Breast epithelium (tissue), 4 donors: ENCODE results near the gene TSEN34. TPM values are rescaled to one million over a fixed set of nuclear protein-coding genes. Genes with fewer than 3 reads are reported as not detected.
"Not testable (repeated sequence)": the region's sequence is repeated elsewhere in the genome, so short reads cannot be mapped to it uniquely, and the experiment has no call there.

Source experiments
- DNase-seq, 2 donors: peaks; one replicate each; pipeline ENCODE4 v3.0.0-alpha.2; 2019; ENCODE audit warnings: low spot score in 2 of 2
- H3K27ac ChIP-seq, 2 donors: fragments of 200-600 bp; sonication (generic) in 1 of 2; one replicate each; pipeline ENCODE4 v1.5.1; 2016 to 2019; ENCODE audit warnings: mild to moderate bottlenecking in 1 of 2
- H3K27me3 ChIP-seq, 2 donors: fragments of 200-600 bp; sonication (generic) in 1 of 2; one replicate each; pipeline versions ENCODE4 v1.5.1 to v1.6.0; 2017 to 2019; ENCODE audit warnings: control low read depth in 1 of 2, mild to moderate bottlenecking in 1 of 2
- H3K36me3 ChIP-seq: fragments of 200-600 bp; one replicate; pipeline ENCODE4 v1.5.1; 2019
- H3K4me1 ChIP-seq, 2 donors: fragments of 200-600 bp; sonication (generic); one replicate each; pipeline ENCODE4 v1.5.1; 2016 to 2019; ENCODE audit warnings: control low read depth in 1 of 2
- H3K4me3 ChIP-seq, 3 donors: fragments of 200-600 bp; sonication (generic); 1 replicate in 2 of 3; 2 replicates in 1 of 3; pipeline ENCODE4 v1.5.1; 2016 to 2019; ENCODE audit warnings: mild to moderate bottlenecking in 3 of 3, moderate library complexity in 2 of 3
- H3K9me3 ChIP-seq, 2 donors: fragments of 200-600 bp; sonication (generic) in 1 of 2; one replicate each; pipeline ENCODE4 v1.5.1; 2016 to 2019; ENCODE audit warnings: control low read depth in 1 of 2
- POLR2A ChIP-seq: fragments of 450-650 bp; IDR thresholded peaks from one replicate; pipeline ENCODE4 v1.6.1; 2016; ENCODE audit warnings: antibody characterized with exemption, mild to moderate bottlenecking, moderate library complexity
- POLR2AphosphoS5 ChIP-seq, 3 donors: sonication (generic); formaldehyde crosslinking; IDR thresholded peaks; one replicate each; pipeline ENCODE4 v1.6.1; 2017; ENCODE audit warnings: antibody characterized with exemption in 3 of 3
- intact Hi-C: fragments of 100-400 bp; cut with DNase I; formaldehyde crosslinking; loops from one replicate; pipeline ENCODE4 v1.15.1; 2023; ENCODE audit warnings: low total_unique reads
- total RNA-seq, 3 donors: library from RNA; depleted of rRNA; stranded (reverse); fragments of >200 nt; gene quantifications; one replicate each; pipeline ENCODE4 v1.1.0, GENCODE V29; 2016
- TF ChIP-seq, protein P1 (sequence below), 3 donors: fragments of 450-650 bp; IDR thresholded peaks; one replicate each; pipeline ENCODE4 v1.5.1; 2016 to 2017; ENCODE audit warnings: antibody characterized with exemption in 3 of 3, mild to moderate bottlenecking in 3 of 3, moderate library complexity in 3 of 3

TSEN34 gene
- total RNA-seq, 3 donors from 2014 or later, result 59.5 to 80.3 (median 74.4) TPM

DNA sequence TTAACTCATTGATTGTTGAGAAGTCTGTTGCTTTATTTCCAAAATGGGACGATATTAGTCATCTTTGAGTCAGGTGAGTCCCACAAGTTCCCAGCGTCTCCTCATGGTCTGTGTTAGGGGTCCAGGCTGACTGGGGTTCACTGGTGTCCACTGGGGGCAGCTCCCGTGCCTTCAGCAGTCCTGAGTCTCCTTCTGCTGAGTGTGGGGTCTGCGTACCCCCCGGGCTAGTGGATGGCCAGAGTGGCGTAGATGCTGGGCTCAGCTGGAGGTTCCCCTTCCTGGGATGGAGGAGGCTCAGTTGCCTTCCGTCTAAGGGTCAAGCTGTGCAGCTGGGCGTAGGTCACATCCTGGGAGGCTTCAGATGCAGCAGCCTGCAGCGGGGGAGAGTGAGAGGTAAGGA lies 25.8 kb downstream of the TSEN34 start:
- Histone ChIP-seq H3K4me1 (no peaks in the 10 kb centered on the region), H3K36me3 (no peaks in the 10 kb centered on the region), H3K4me3 (no peak overlapping the region), H3K27ac (no peak overlapping the region), H3K9me3 (no peaks in the 10 kb centered on the region), H3K27me3 (no peaks in the 10 kb centered on the region)
- no peak for DNase-seq
- no peak for TF ChIP-seq POLR2A
- no peak for TF ChIP-seq POLR2AphosphoS5 (IDR thresholded peaks at IDR 0.05)
- TF ChIP-seq, protein P1, sequence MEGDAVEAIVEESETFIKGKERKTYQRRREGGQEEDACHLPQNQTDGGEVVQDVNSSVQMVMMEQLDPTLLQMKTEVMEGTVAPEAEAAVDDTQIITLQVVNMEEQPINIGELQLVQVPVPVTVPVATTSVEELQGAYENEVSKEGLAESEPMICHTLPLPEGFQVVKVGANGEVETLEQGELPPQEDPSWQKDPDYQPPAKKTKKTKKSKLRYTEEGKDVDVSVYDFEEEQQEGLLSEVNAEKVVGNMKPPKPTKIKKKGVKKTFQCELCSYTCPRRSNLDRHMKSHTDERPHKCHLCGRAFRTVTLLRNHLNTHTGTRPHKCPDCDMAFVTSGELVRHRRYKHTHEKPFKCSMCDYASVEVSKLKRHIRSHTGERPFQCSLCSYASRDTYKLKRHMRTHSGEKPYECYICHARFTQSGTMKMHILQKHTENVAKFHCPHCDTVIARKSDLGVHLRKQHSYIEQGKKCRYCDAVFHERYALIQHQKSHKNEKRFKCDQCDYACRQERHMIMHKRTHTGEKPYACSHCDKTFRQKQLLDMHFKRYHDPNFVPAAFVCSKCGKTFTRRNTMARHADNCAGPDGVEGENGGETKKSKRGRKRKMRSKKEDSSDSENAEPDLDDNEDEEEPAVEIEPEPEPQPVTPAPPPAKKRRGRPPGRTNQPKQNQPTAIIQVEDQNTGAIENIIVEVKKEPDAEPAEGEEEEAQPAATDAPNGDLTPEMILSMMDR (IDR thresholded peaks at IDR 0.05), result no peak
- intact Hi-C loops, result no loop called here

DNA sequence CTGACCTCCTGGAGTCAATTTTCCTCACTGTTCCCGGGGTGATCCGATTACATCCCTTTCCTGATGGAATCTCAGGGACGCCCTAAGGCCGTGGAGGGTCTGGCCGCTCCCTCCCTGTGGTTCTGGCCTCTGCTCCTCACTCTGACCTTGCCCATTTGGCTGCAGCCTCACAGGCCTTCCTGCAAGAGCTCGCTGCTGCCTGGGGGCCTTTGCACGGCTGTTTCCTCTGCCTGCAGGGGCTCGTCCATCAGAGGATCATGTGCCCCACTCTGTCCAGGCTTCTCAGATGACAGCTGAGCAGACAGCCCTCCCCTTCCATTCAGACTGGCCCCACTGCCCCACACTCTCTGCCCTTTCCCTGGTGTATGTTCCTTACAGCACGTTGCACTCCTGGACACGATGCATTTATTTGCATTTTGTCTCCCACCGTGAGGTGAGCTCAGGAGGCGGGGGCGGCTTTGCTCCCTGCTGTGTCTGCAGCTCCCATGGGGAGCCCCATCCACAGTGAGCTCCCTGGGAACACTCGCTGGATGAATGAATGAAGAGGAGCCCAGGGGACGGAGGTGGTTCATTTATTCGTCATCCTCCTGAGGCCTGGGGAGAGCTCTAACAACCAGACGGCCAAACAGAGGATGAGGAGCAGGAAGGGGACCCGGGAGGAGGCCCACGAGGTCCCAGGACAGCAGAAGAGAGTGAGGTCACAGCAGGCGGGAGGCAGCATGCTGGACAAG lies 26.6 kb downstream of the TSEN34 start:
- H3K4me3 ChIP-seq, intact Hi-C loops, H3K4me1 ChIP-seq, H3K27ac ChIP-seq, H3K27me3 ChIP-seq, H3K9me3 ChIP-seq, H3K36me3 ChIP-seq, DNase-seq: not testable (repeated sequence)

DNA sequence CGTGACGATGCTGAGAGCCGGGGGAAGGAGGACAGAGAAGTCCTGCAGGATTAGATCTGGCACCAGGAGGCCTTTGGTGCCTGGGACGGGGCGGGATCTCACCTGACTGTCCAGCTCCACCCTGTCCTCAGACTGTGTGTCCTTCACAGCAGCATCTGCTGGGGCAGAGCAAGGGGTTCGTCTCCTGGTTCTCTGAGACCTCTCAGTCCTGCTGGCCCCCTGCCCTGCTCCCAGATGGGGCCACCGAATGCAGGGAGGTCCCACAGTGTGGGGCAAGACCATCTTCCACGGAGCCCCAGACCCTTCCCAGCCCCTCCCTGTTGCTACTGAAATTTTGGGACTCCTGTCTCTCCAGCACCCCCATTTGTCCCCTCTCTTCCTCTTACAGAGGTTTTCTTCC lies 27.2 kb downstream of the TSEN34 start:
- no peak overlapping the region for H3K4me3 ChIP-seq
- TF ChIP-seq, protein P1 (IDR thresholded peaks at IDR 0.05), result no peak
- TF ChIP-seq POLR2AphosphoS5 (IDR thresholded peaks at IDR 0.05) (no peak), POLR2A (no peak)
- intact Hi-C loops, result no loop called here
- no peaks in the 10 kb centered on the region for H3K4me1 ChIP-seq
- peaks cover 0 to 7% of the 10 kb centered on the region in 2 donors for H3K27me3 ChIP-seq
- H3K36me3 ChIP-seq, result no peaks in the 10 kb centered on the region
- no peaks in the 10 kb centered on the region for H3K9me3 ChIP-seq
- H3K27ac ChIP-seq, result no peak overlapping the region
- no peak for DNase-seq

DNA sequence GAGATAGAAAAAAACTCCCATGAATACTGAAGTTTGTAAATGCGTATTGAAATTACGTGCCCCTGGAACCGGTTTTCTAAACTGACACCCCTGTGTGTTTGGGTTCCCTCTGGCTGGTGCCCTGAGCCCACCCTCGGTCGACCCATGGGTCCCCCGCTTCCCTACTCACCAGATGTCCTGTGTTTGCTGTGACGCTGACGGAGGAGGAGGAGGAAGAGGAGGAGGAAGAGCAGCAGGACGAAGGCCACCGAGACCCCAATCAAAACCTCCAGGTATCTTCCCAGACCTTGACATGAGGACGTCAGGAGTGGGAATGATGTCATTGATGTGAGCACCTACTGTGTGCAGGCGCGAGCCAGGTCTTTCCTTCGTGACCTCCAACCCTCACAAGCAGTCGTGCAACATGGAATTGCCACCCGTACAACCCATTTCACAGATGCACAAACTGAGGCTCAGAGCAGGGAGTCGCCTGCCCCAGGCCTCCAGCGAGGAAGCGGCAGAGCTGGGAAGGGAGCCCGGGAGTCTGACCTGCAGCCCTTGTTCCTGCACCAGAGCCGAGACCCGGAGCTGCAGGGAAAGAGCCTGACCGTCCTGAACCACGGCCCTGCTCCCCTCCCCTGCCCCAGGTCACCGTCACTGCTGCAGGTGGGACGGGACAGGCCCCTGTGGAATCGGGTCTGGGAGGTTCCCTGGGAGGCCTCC lies 28.0 kb downstream of the TSEN34 start:
- no peak for TF ChIP-seq POLR2AphosphoS5 (IDR thresholded peaks at IDR 0.05)
- TF ChIP-seq, protein P1 (IDR thresholded peaks at IDR 0.05), result no peak
- Histone ChIP-seq H3K36me3 (no peaks in the 10 kb centered on the region), H3K27ac (no peak overlapping the region), H3K9me3 (no peaks in the 10 kb centered on the region), H3K4me1 (no peaks in the 10 kb centered on the region), H3K27me3 (peaks cover 0 to 7% of the 10 kb centered on the region in 2 donors), H3K4me3 (no peak overlapping the region)
- no peak for DNase-seq
- intact Hi-C loops, result no loop called here

DNA sequence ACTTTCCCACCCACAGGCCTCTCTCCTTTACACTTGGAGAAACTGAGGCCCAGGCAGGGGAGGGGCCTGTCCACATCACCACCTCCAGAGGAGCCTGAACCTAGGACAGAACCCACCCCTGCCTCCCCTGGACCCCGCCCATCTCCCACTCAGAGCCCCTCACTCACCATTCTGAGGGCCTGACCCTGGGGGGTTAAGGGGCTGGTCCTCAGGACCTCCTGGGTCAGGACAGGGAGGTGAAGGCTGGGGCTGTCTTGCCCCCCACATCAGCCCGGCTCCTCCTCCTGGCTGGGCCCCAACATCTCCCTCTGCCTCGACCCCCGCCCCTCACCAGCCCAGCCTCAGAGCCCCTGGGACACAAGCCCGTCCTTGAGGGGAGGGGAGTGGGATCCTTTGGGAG lies 28.6 kb downstream of the TSEN34 start:
- H3K27ac ChIP-seq, DNase-seq, H3K4me3 ChIP-seq, H3K9me3 ChIP-seq, H3K4me1 ChIP-seq, H3K27me3 ChIP-seq, H3K36me3 ChIP-seq, intact Hi-C loops: not testable (repeated sequence)

DNA sequence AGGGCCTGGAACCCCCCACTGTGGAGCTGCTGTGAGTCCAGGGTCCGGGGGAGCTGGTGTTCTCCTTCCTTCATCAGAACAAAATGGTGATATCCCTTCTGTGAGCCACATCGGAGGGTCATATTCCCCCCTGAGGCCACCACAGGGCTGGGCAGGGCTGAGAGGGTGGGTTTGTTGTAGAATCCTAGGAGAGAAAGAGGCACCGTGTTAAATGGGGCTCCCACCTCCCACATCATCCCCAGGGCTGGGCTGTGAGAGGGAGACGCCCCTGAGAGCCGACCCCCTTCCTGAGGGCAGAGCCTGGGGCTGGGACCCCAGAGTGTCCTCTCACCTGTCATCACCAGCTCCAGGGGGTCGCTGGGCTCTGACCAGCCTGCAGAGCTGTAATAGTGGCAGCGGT lies 30.8 kb downstream of the TSEN34 start:
- DNase-seq, H3K27me3 ChIP-seq, H3K4me3 ChIP-seq, intact Hi-C loops, H3K27ac ChIP-seq, H3K4me1 ChIP-seq, H3K36me3 ChIP-seq, H3K9me3 ChIP-seq: not testable (repeated sequence)

DNA sequence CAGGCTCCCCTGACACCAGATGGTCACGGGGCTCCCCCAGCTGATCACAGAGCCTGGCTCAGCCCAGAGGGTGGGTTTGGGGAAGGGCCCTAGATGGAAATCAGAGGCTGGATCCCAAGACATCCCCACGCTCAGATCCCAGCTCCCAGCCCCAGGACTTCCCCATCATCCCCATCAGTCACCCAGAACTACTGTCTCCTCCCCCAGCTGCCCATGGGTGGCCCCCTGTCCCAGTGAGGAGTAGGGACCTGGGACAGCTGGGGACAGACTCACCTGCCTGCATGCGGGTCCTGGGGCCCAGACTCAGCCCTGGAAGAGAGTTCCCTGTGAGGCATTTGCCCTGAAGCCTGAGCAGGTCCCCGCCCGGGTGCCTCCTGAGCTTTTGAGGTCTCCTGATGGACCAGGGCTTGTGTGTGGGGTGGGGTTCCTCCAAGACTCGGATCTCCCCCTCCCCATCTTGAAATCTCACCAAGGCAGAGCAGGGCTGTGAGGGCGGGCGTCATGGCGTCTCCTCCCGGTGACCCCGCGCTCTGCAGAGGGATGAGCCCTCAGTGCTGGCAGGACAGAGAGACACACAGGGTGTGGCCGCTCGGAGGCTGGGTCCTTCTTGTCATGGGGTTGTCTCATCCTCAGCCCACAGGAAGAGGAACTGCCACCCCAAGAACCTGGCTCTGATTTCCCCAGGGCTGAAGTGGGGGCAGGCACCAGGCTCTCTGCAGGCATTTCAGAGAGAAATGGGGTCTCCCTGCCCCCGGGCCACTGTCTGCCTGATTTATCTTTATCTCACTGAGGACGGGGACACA lies 31.6 kb downstream of the TSEN34 start, which contains the start of gene LILRB3:
Gene LILRB3 (minus strand): TSS at position 534 of the 803 bp plus-strand sequence. CDS start 31 bp downstream, at position 503.
- H3K27ac ChIP-seq, H3K9me3 ChIP-seq, DNase-seq, H3K36me3 ChIP-seq, intact Hi-C loops, H3K27me3 ChIP-seq, H3K4me1 ChIP-seq: not testable (repeated sequence)
- H3K4me3 ChIP-seq, result peak within 1 kb of the TSS in 2 of 3 donors; percentile 19 to 25

DNA sequence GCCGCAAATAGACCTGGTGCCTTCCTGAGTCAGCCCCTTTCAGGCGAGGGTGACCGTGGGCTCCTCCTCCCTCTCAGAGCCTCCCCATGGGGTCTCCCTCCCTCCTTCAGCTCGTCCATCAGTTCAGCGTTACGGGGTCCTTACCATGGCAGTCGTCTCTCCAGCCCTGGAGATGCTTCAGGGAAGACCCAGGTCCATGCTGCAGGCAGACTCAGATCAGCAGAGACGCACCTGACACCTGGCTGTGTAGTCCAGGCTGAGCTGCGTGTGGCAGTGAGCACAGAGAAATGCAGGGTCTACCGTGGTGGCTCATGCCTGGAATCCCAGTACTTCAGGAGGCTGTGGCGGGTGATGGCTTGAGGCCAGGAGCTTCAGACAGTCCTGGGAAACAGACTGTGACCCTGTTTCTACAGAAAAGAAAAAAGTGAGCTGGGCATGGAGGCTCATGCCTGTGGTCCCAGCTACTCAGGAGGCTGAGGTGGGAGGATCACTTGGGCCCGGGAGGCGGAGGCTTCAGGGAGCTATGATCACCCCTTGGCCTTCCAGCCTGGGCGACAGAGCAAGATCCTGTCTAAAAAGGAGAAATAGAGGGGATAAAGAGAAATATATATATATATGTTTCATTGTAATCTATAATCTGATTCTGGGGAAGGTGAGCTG lies 32.3 kb downstream of the TSEN34 start:
- intact Hi-C loops, DNase-seq, H3K27ac ChIP-seq, H3K9me3 ChIP-seq, H3K4me3 ChIP-seq, H3K4me1 ChIP-seq, H3K36me3 ChIP-seq, H3K27me3 ChIP-seq: not testable (repeated sequence)

DNA sequence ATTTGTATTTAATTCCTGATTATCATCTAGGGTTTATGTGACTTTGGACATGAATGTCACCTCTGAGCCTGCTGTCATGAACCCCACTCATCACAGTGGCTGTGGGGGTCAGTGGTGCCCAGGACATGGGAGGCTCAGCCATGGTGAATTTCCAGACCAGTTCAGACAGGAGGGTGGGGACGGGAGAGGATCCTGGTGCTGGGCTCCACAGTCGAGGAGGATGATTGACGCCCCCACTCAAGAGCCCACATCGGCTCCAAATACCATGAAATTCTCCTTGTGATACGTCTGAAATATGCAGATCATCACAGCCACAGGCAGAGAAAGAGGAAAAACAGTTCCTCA lies 32.8 kb downstream of the TSEN34 start:
- intact Hi-C loops, H3K27ac ChIP-seq, H3K4me1 ChIP-seq, H3K36me3 ChIP-seq, H3K9me3 ChIP-seq, DNase-seq, H3K4me3 ChIP-seq, H3K27me3 ChIP-seq: not testable (repeated sequence)
